Gastroesophageal sphincter (tissue), 3 donors: ENCODE results near the gene PTPRD.

Source experiments
- EP300 ChIP-seq: sonication (generic); formaldehyde crosslinking; IDR thresholded peaks from one replicate; pipeline ENCODE4 v1.6.1; 2017; ENCODE audit warnings: antibody characterized with exemption, mild to moderate bottlenecking
- POLR2A ChIP-seq, 2 donors: fragments of 450-650 bp; IDR thresholded peaks; one replicate each; pipeline ENCODE4 v1.6.1; 2017; ENCODE audit warnings: antibody characterized with exemption in 2 of 2, mild to moderate bottlenecking in 2 of 2, moderate library complexity in 1 of 2
- POLR2AphosphoS5 ChIP-seq: sonication (generic); formaldehyde crosslinking; IDR thresholded peaks from one replicate; pipeline ENCODE4 v1.6.1; 2017; ENCODE audit warnings: antibody characterized with exemption
- TF ChIP-seq, protein P1 (sequence below), 4 experiments: fragments of 200-600 bp in 2 of 4; fragments of 450-650 bp in 2 of 4; sonication (generic) in 1 of 4; IDR thresholded peaks; one replicate each; pipeline ENCODE4 v1.5.1; 2017 to 2019; ENCODE audit warnings: antibody characterized with exemption in 4 of 4, mild to moderate bottlenecking in 2 of 4, moderate library complexity in 2 of 4

DNA sequence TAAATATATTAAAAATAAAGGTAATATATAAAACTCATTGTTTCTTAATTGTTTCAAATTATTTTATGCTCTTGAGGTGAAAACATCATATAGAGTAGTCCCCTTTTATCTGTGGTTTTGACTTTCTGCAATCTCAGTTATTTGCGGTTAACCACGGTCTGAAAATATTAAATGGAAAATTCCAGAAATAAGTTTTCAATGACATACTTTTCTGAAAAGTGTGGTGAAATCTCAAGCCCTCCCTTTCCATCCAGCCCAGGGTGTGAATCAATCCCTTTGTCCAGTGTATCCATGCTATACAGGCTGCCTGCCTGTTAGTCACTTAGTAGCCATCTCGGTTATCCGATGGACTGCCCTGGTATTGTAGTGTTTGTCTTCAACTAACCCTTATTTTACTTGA lies 2266.5 kb downstream of the PTPRD start:
- TF ChIP-seq POLR2A (IDR thresholded peaks at IDR 0.05) (no peak), POLR2AphosphoS5 (no peak), EP300 (no peak)
- TF ChIP-seq, protein P1, sequence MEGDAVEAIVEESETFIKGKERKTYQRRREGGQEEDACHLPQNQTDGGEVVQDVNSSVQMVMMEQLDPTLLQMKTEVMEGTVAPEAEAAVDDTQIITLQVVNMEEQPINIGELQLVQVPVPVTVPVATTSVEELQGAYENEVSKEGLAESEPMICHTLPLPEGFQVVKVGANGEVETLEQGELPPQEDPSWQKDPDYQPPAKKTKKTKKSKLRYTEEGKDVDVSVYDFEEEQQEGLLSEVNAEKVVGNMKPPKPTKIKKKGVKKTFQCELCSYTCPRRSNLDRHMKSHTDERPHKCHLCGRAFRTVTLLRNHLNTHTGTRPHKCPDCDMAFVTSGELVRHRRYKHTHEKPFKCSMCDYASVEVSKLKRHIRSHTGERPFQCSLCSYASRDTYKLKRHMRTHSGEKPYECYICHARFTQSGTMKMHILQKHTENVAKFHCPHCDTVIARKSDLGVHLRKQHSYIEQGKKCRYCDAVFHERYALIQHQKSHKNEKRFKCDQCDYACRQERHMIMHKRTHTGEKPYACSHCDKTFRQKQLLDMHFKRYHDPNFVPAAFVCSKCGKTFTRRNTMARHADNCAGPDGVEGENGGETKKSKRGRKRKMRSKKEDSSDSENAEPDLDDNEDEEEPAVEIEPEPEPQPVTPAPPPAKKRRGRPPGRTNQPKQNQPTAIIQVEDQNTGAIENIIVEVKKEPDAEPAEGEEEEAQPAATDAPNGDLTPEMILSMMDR (IDR thresholded peaks at IDR 0.05), result no peak
